ENCODE data around the gene MRPS6.
A peak's percentile ranks its signal among the peaks of the same experiment; 100 is the strongest.

Gene MRPS6

GRCh38 chr21:34182436-34182835 is 109.1 kb downstream of the MRPS6 start:
- DNase-seq, result no peak

GRCh38 chr21:34183331-34183928 is 110.1 kb downstream of the MRPS6 start:
- no peak for DNase-seq

- DNase-seq, result no peak
Measured at GRCh38 chr21:34184232-34184631, 110.9 kb downstream of the MRPS6 start.

- DNase-seq, result no peak
Measured at GRCh38 chr21:34185026-34185750, 111.8 kb downstream of the MRPS6 start.

- DNase-seq, result no peak
Measured at GRCh38 chr21:34186109-34186719, 112.8 kb downstream of the MRPS6 start.

- peak; percentile 93 for DNase-seq
Measured at GRCh38 chr21:34187935-34188334, 114.6 kb downstream of the MRPS6 start.

- no peak for DNase-seq
Measured at GRCh38 chr21:34189506-34189905, 116.1 kb downstream of the MRPS6 start.

- DNase-seq, result no peak
Measured at GRCh38 chr21:34190576-34191321, 117.4 kb downstream of the MRPS6 start.

- no peak for DNase-seq
Measured at GRCh38 chr21:34191876-34192275, 118.5 kb downstream of the MRPS6 start.
